DND-41 (cell line): ENCODE measurements around the gene CNTLN.
A peak's percentile ranks its signal among the peaks of the same experiment; 100 is the strongest.
"Not testable (repeated sequence)": the region's sequence is repeated elsewhere in the genome, so short reads cannot be mapped to it uniquely, and the experiment has no call there.

Experiments used
- ATAC-seq: fragments of 200-7000 bp; cut with Tn5 transposase; 3 replicates; pipeline ENCODE4 v1.9.1; 2021; ENCODE audit warnings: low read depth; ENCODE audit not compliant: insufficient read depth
- DNase-seq: peaks from one replicate; pipeline ENCODE4 v3.0.0-alpha.2; 2020
- H2AFZ ChIP-seq: 2 replicates; pipeline ENCODE4 v1.6.0; 2012; ENCODE audit warnings: low read depth, low read length
- H3K27ac ChIP-seq: 2 replicates; pipeline ENCODE4 v1.5.1; 2012; ENCODE audit warnings: low read length, inconsistent platforms
- H3K27me3 ChIP-seq: fragments of 200-600 bp; sonication (generic); 2 replicates; pipeline ENCODE4 v1.6.0; 2012; ENCODE audit warnings: low read length, mild to moderate bottlenecking, inconsistent platforms; ENCODE audit not compliant: insufficient read depth, poor library complexity
- H3K36me3 ChIP-seq: 2 replicates; pipeline ENCODE4 v1.5.1; 2012; ENCODE audit warnings: low read length, inconsistent platforms; ENCODE audit not compliant: insufficient read depth
- H3K4me1 ChIP-seq: 2 replicates; pipeline ENCODE4 v1.5.1; 2012; ENCODE audit warnings: mild to moderate bottlenecking, low read length; ENCODE audit not compliant: insufficient read depth
- H3K4me2 ChIP-seq: 2 replicates; pipeline ENCODE4 v1.6.0; 2012; ENCODE audit warnings: mild to moderate bottlenecking, moderate library complexity, low read length, inconsistent platforms; ENCODE audit not compliant: insufficient read depth
- H3K4me3 ChIP-seq, 2 experiments: fragments of 200-600 bp in 1 of 2; shearing (Covaris generic) in 1 of 2; 2 replicates each; pipeline ENCODE4 v1.5.1; 2012 to 2016; ENCODE audit warnings: inconsistent platforms in 2 of 2, low read length in 2 of 2, mild to moderate bottlenecking in 2 of 2, low read depth in 1 of 2, moderate library complexity in 1 of 2
- H3K79me2 ChIP-seq: 2 replicates; pipeline ENCODE4 v1.6.0; 2012; ENCODE audit warnings: low read length, inconsistent platforms; ENCODE audit not compliant: insufficient read depth
- H3K9ac ChIP-seq: 2 replicates; pipeline ENCODE4 v1.6.0; 2012; ENCODE audit warnings: low read depth, mild to moderate bottlenecking, inconsistent platforms, low read length, moderate library complexity
- H3K9me3 ChIP-seq: 2 replicates; pipeline ENCODE4 v1.5.1; 2012; ENCODE audit warnings: low read length, moderate library complexity, mild to moderate bottlenecking, inconsistent platforms; ENCODE audit not compliant: insufficient read depth, severe bottlenecking
- H4K20me1 ChIP-seq: 2 replicates; pipeline ENCODE4 v1.6.0; 2012; ENCODE audit warnings: low read length; ENCODE audit not compliant: insufficient read depth
- EZH2 ChIP-seq: IDR thresholded peaks from 3 replicates; pipeline ENCODE4 v1.6.1; 2012; ENCODE audit warnings: borderline replicate concordance, low read depth, mild to moderate bottlenecking, moderate library complexity, low read length, inconsistent platforms; ENCODE audit not compliant: severe bottlenecking
- TF ChIP-seq, protein P1 (sequence below): IDR thresholded peaks from 2 replicates; pipeline ENCODE4 v1.5.1; 2012; ENCODE audit warnings: borderline replicate concordance, low read length, moderate library complexity, mild to moderate bottlenecking; ENCODE audit not compliant: poor library complexity, severe bottlenecking; ENCODE audit errors: extremely low read depth

Gene CNTLN

GRCh38 chr9:17236147-17236546 is 101.3 kb downstream of the CNTLN start:
- Histone ChIP-seq H3K9me3 (no peaks in the 10 kb centered on the region), H3K4me3 (no peak overlapping the region), H3K9ac (no peak overlapping the region), H3K4me1 (no peaks in the 10 kb centered on the region), H3K36me3 (peaks cover 3% of the 10 kb centered on the region; the same call in 1 of the 2 replicates), H3K79me2 (no peaks in the 10 kb centered on the region), H3K4me2 (no peak overlapping the region), H3K27ac (no peak overlapping the region), H4K20me1 (no peaks in the 10 kb centered on the region), H3K27me3 (no peaks in the 10 kb centered on the region), H2AFZ (no peak overlapping the region)
- no peak for ATAC-seq
- TF ChIP-seq, protein P1, sequence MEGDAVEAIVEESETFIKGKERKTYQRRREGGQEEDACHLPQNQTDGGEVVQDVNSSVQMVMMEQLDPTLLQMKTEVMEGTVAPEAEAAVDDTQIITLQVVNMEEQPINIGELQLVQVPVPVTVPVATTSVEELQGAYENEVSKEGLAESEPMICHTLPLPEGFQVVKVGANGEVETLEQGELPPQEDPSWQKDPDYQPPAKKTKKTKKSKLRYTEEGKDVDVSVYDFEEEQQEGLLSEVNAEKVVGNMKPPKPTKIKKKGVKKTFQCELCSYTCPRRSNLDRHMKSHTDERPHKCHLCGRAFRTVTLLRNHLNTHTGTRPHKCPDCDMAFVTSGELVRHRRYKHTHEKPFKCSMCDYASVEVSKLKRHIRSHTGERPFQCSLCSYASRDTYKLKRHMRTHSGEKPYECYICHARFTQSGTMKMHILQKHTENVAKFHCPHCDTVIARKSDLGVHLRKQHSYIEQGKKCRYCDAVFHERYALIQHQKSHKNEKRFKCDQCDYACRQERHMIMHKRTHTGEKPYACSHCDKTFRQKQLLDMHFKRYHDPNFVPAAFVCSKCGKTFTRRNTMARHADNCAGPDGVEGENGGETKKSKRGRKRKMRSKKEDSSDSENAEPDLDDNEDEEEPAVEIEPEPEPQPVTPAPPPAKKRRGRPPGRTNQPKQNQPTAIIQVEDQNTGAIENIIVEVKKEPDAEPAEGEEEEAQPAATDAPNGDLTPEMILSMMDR = no peak
- TF ChIP-seq EZH2 = no peak
- no peak for DNase-seq

DNA sequence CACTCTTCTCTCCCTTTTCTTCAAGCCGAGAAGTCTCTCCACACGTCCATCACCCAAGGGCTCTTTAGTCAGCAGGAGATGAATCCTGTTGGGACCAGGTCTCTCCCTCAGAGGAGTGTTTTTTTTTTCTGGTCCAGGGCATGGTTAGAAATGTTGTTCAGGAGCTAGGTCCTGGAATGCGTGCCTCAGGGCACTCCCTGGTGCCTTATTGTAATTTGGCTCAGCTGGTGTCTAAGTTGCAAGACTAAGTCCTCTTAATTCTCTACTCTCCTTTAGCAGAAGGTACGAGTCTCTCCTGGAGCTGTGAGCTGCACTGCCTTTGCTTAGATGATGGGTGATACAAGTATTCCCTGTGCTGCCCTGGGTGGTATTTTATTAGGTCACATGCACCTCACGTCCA is 111.9 kb downstream of the CNTLN start:
- H3K79me2 ChIP-seq = no peaks in the 10 kb centered on the region
- peaks cover 7% of the 10 kb centered on the region for H3K9me3 ChIP-seq
- H2AFZ ChIP-seq = no peak overlapping the region
- H4K20me1 ChIP-seq = no peaks in the 10 kb centered on the region
- no peaks in the 10 kb centered on the region for H3K27me3 ChIP-seq
- no peak overlapping the region for H3K9ac ChIP-seq
- H3K4me3 ChIP-seq = no peak overlapping the region
- DNase-seq (no peak), ATAC-seq (no peak)
- H3K4me1 ChIP-seq = no peaks in the 10 kb centered on the region
- H3K27ac ChIP-seq = no peak overlapping the region
- peaks cover 13% of the 10 kb centered on the region; the same call in 1 of the 2 replicates for H3K36me3 ChIP-seq
- TF ChIP-seq, protein P1 = no peak
- no peak for TF ChIP-seq EZH2
- H3K4me2 ChIP-seq = no peak overlapping the region

GRCh38 chr9:17251100-17251499 is 116.3 kb downstream of the CNTLN start:
- peaks cover 13% of the 10 kb centered on the region; the same call in 1 of the 2 replicates for H3K36me3 ChIP-seq
- H3K4me2 ChIP-seq = no peak overlapping the region
- no peak overlapping the region for H2AFZ ChIP-seq
- TF ChIP-seq, protein P1 = no peak
- no peak for TF ChIP-seq EZH2
- no peak overlapping the region for H3K27ac ChIP-seq
- no peaks in the 10 kb centered on the region for H4K20me1 ChIP-seq
- peaks cover 7% of the 10 kb centered on the region for H3K9me3 ChIP-seq
- no peak for ATAC-seq
- H3K9ac ChIP-seq = no peak overlapping the region
- H3K4me3 ChIP-seq = no peak overlapping the region
- no peaks in the 10 kb centered on the region for H3K4me1 ChIP-seq
- no peaks in the 10 kb centered on the region for H3K27me3 ChIP-seq
- no peak for DNase-seq
- no peaks in the 10 kb centered on the region for H3K79me2 ChIP-seq

GRCh38 chr9:17268531-17269188 is 133.8 kb downstream of the CNTLN start:
- H3K79me2 ChIP-seq, H4K20me1 ChIP-seq, H3K4me2 ChIP-seq, H3K27ac ChIP-seq, H3K9me3 ChIP-seq, H3K27me3 ChIP-seq, H3K9ac ChIP-seq, H3K4me1 ChIP-seq, ATAC-seq, H3K4me3 ChIP-seq, H3K36me3 ChIP-seq, H2AFZ ChIP-seq: not testable (repeated sequence)
- DNase-seq = peak; percentile 18
